Measurements from ENCODE around the gene TMSB15B.
"Not testable (repeated sequence)": the region's sequence is repeated elsewhere in the genome, so short reads cannot be mapped to it uniquely, and the experiment has no call there.

GRCh38 chrX:103940257-103940656 is 22.2 kb upstream of the TMSB15B start:
- not testable (repeated sequence) for TF ChIP-seq CTCF (IDR thresholded peaks at IDR 0.05 in 2 of 3, conservative IDR thresholded peaks at IDR 0.05 in 1 of 3; ENCODE audit: borderline replicate concordance in 1 of 3, insufficient read depth in 1 of 3, low read depth in 2 of 3, low read length in 2 of 3); POLR2A (IDR thresholded peaks at IDR 0.05; ENCODE audit: borderline replicate concordance, extremely low read depth, insufficient read depth, insufficient read length); ATF3 (IDR thresholded peaks at IDR 0.05); JUND (IDR thresholded peaks at IDR 0.05); REST (IDR thresholded peaks at IDR 0.05; ENCODE audit: low read depth); POLR2AphosphoS5 (IDR thresholded peaks at IDR 0.05; ENCODE audit: low read depth, low read length)

All from HCT116 (cell line).